GM10847 (cell line): Measurements from ENCODE around the gene SLC44A2.

Experiments
- POLR2A ChIP-seq: IDR thresholded peaks from 2 replicates; pipeline ENCODE4 v1.6.1; 2011; ENCODE audit not compliant: insufficient read length; ENCODE audit errors: extremely low read depth

SLC44A2 gene

GRCh38 chr19:10655457-10656312 is 30.3 kb downstream of the SLC44A2 start:
- TF ChIP-seq POLR2A, result no peak

GRCh38 chr19:10660346-10660745 is 35.0 kb downstream of the SLC44A2 start:
- no peak for TF ChIP-seq POLR2A

- TF ChIP-seq POLR2A, result no peak
Measured at GRCh38 chr19:10661946-10662345, 36.6 kb downstream of the SLC44A2 start.

GRCh38 chr19:10662384-10663251 is 37.3 kb downstream of the SLC44A2 start:
- TF ChIP-seq POLR2A, result no peak

GRCh38 chr19:10667867-10668266 is 42.5 kb downstream of the SLC44A2 start:
- no peak for TF ChIP-seq POLR2A

GRCh38 chr19:10669246-10669645 is 43.9 kb downstream of the SLC44A2 start:
- TF ChIP-seq POLR2A, result no peak

- TF ChIP-seq POLR2A, result no peak
Measured at GRCh38 chr19:10670182-10670581, 44.8 kb downstream of the SLC44A2 start.

- TF ChIP-seq POLR2A, result no peak
Measured at GRCh38 chr19:10670876-10671804, 45.8 kb downstream of the SLC44A2 start.

- no peak for TF ChIP-seq POLR2A
Measured at GRCh38 chr19:10677751-10678150, 52.4 kb downstream of the SLC44A2 start.

- no peak for TF ChIP-seq POLR2A
Measured at GRCh38 chr19:10678813-10679212, 53.5 kb downstream of the SLC44A2 start.

GRCh38 chr19:10679743-10680142 is 54.4 kb downstream of the SLC44A2 start:
- TF ChIP-seq POLR2A, result no peak

- no peak for TF ChIP-seq POLR2A
Measured at GRCh38 chr19:10680545-10681135, 55.3 kb downstream of the SLC44A2 start.

- TF ChIP-seq POLR2A, result no peak
Measured at GRCh38 chr19:10681658-10682057, 56.3 kb downstream of the SLC44A2 start.

- TF ChIP-seq POLR2A, result no peak
Measured at GRCh38 chr19:10682397-10683063, 57.2 kb downstream of the SLC44A2 start.

- TF ChIP-seq POLR2A, result no peak
Measured at GRCh38 chr19:10683064-10683426, 57.7 kb downstream of the SLC44A2 start.

GRCh38 chr19:10683582-10683981 is 58.2 kb downstream of the SLC44A2 start:
- no peak for TF ChIP-seq POLR2A
